Stimulated activated CD8-positive, alpha-beta memory T cell treated with anti-CD3 and anti-CD28 coated beads, Interleukin-7, amount 100 ng/mL, for 48 hours (primary cell): ENCODE data around the gene TENM4.
"Not testable (repeated sequence)": the region's sequence is repeated elsewhere in the genome, so short reads cannot be mapped to it uniquely, and the experiment has no call there.

Experiments used
- DNase-seq, 2 donors: peaks; one replicate each; pipeline ENCODE4 v3.0.0-alpha.2; 2020; ENCODE audit warnings: low read depth in 1 of 2; ENCODE audit errors: extremely low read depth in 1 of 2

The TENM4 gene

GRCh38 chr11:78645226-78646202 is 795.3 kb downstream of the TENM4 start:
- DNase-seq, result peak; percentile 14 to 23

DNA sequence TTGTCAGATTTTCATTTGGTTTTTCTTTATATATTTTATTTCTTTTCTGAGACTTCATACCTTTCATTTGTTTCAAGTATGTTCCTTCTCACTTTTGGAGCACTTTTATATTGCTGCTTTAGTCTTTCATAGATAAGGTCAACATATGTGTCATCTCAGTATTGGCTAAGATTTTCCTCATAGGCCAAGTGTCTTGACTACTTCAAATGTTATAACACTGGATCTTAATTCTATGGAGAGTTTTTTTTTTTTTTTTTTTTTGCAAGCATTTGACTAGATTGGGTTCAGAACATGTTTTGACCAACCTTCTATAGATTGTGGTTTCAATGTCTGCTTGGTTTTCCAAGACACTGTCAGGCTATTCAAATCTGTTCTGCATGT is 797.2 kb downstream of the TENM4 start:
- no peak for DNase-seq

DNA sequence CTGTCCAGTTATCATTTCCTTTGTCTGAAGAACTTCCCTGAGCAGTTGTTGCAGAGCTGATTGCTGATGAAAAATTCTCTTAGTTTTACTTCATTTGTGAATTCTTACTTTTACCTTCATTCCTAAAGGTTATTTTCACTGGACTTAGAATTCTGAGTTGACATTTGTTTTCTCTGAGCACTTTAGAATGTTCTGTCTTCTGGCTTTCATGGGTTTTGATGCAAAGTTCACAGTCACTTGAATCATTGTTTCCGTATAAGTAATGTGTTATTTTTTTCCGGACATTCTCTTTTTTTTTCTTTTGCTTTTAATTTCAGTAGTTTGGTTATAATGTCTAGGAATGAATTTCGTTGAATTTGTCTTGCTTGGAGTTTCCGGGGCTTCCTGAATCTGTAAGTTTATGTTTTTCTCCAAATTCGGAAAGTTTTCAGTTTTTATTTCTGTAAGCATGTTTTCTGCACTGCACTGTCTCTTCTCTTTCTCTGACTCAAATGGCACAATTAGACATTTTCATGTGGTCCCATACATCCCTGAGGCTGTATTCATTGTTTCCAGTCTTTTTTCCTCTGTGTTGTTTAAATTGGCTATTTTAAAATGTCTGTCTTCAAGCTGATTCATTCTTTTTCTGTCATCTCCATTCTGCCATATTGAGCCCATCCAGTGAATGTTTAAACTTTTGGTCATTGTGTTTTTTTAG is 797.7 kb downstream of the TENM4 start:
- DNase-seq, result no peak

- DNase-seq, result no peak
Observed at GRCh38 chr11:78641541-78641940, 799.3 kb downstream of the TENM4 start.

GRCh38 chr11:78638704-78639380 is 802.0 kb downstream of the TENM4 start:
- DNase-seq, result no peak

GRCh38 chr11:78637527-78637926 is 803.3 kb downstream of the TENM4 start:
- DNase-seq, result not testable (repeated sequence)

DNA sequence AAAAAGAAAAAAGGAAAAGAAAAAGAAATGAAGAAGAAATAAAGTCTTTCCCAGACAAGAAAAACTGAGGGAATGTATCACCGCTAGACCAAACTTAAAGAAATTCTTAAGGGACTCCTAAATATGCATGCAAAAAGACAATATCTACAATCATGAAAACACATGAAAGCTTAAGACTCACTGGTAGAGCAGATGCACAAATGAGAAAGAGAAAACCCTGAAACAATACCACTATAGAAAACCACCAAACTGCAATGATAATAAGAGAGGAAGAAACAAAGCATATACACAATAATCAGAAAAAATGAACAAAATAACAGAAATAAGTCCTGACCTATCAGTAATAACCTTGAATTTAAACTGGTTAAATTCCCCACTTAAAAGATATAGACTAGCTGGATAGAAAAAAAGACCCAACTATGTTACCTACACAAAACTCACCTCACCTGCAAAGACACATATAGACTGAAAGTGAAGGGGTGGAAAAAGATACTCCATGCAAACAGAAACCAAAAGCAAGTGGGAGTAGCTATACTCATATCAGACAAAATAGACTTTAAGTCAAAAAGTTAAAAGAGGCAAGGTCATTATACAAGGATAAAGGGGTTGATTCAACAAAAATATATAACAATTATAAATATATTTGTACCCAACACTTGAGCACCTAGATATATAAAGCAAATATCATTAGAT is 804.9 kb downstream of the TENM4 start:
- DNase-seq, result no peak

DNA sequence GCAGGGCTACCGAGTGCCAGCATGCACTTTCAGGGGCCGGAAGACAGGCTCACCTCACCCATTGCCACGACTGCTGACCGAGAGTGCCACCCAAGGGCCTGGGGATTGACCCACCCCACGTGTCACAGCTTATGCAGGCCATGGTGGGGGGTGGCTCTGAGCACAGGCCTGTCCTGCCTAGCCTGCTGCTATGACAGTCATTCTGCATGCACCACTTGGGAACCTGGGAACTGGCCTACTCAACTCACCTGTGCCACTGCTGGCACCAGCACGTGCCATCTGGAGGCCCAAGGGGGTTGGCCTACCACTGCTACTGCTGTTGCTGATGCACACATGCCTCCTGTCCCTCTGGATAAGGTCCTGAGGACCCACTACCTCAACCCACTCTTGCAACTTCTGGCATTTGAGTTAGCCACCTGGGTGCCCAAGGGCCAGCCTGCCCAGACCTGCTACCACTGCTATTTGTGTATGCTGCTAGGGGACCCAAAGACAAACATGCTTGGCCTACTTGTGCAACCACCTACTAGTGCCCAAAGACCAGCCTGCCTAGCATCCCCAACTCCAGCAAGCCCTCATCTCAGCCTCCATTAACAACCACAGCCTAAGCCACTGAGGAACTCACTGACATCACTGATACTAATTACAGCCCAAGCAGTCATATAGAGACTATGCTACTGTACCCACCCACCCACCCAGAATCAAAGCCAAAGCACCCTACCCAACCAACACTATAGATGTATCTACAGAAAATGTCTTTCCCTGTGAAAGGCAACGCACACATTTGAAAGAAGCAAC is 807.1 kb downstream of the TENM4 start:
- no peak for DNase-seq

DNA sequence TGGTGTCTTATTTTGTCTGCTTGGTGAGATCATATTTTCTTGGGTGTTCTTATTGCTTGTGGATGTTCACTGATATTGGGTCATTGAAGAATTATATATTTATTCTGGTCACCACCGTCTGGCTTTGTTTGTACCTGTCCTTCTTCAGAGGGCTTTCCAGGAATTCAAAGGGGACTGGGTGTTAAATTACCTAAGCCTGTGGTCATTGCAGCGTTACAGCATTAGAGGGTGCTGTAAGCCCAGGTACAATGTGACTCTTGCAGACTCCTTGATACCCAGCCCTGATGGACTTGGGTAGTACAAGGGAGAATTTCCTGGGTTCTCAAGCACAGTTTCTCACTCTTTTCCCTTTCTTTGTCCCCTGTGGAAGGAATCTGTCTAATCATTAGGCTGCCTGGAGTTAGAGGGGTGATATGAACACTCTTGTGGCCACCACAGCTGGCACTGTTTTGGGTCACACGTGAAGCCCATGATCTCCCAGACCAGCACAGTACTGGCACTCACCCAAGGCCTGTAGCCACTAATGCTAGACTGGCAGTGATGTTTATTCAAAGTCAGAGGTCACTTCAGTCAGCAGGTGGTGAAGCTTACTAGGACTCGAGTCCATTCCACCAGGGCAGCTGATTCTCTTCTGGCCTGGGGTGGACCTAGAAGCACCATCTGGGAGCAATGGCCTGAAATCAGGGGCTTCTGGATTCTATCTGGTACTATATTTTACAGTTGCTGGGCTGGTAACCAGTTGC is 810.1 kb downstream of the TENM4 start:
- DNase-seq, result no peak

- DNase-seq, result no peak
Observed at GRCh38 chr11:78630155-78630554, 810.7 kb downstream of the TENM4 start.

GRCh38 chr11:78622666-78623065 is 818.2 kb downstream of the TENM4 start:
- no peak for DNase-seq

- no peak for DNase-seq
Observed at GRCh38 chr11:78620159-78620558, 820.7 kb downstream of the TENM4 start.

DNA sequence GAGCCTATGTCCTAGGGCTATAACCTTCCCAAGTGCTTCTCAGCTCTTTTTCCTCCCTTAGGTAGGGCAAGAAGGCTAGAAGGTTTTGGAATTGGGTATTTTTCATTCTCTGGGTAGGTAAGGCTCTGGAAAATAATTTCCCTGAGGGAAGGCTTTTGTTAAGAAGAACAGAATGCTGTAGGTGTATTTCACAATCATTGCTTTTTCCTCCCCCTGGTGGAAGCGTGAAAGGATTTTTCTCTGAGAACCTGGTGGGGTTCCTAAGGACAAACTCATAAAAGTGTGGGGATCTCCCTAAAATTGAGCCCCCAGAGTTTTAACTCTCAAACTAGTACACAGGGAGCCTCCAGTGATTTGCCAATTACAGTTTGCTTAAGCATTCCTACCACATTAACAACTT is 825.1 kb downstream of the TENM4 start:
- no peak for DNase-seq

DNA sequence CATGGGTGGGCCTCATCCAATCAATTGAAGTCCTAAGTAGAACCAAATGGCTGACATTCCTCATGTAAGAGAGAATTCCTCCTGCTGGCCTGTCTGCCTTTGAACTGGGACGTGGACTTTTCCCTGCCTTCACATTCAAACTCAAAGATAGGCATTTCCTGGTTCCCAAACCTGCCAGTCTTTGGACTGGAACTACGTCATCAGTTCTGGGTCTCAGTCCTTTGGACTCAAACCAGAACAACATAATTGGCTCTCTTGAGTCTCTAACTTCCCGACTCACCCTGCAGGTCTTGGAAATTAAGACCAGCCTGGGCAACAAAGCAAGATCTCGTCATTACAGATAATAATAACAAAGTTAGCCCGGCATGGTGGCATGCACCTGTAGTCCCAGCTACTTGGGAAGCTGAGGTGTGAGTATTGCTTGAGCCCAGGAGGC is 827.4 kb downstream of the TENM4 start:
- no peak for DNase-seq

GRCh38 chr11:78612721-78613377 is 828.0 kb downstream of the TENM4 start:
- DNase-seq, result no peak

DNA sequence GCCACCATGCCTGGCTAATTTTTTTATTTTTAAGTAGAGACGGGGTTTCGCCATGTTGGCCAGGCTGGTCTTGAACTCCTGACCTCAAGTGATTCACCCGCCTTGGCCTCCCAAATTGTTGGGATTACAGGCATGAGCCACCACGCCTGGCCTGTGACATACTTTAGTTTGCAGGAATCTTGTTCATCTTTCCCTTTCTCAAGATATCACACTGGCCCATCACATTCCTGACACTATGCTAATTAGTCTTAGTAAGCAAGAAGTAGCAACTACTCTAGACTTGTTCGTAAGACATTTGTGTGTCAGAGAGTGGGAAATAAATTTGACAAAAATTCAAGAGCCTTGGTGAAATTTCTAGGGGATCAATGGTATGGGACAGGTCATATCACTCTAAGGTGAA is 831.5 kb downstream of the TENM4 start:
- not testable (repeated sequence) for DNase-seq

DNA sequence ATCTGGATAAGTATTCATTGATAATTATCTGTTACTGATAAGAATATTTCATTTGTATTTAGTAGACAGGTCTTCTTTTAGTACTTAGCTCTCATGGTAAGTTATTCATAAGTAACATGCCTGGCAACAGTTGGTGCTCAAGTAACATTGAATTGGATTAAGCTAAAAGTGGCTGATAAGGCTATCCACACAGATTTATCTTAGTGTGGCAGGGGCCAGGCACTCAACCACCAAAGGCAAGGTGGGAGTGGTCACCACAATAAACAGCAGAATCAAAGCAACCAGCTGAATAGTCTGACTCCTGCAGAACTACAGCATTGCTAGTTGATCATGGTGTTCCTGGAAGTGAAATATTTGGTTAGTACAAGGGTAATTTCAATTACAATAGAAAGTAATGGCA is 833.1 kb downstream of the TENM4 start:
- DNase-seq, result no peak

GRCh38 chr11:78606667-78607066 is 834.2 kb downstream of the TENM4 start:
- DNase-seq, result no peak

- DNase-seq, result no peak
Observed at GRCh38 chr11:78605296-78605695, 835.5 kb downstream of the TENM4 start.
